Measurements from ENCODE around the gene GATC. TPM values are rescaled to one million over a fixed set of nuclear protein-coding genes. Genes with fewer than 3 reads are reported as not detected.

GATC gene
- total and polyA plus RNA-seq, 2 of the 4 experiments (the other 2 are of a cell fraction) = 8.7 to 16.5 TPM

DNA sequence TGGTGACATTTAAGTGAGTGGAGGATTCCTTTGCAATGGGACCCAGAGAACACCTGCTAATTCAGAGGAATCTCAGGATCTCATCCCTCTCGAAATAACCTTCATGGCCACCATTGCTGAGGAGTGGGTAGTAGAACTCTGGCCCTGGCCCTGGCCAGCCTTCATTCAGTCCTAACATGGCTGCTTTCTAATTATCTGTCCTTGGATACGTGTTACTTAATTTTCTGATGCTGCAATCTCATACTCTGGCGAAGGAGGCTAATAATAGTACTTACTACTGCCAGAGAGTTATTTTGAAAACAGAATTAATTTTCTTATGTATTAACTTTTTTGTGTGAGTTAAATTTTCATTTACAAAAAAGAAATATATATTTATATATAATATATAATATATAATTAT lies 20.4 kb upstream of the GATC start:
- no peak overlapping the region for H4K8ac ChIP-seq (ENCODE audit: low read depth in 2 of 2, low read length in 2 of 2)
- H3K36me3 ChIP-seq (ENCODE audit: control insufficient read depth, insufficient read depth, low read length) = no peaks in the 10 kb centered on the region
- BruUV-seq (replicated peaks) = no TSS peak
- in situ Hi-C loops (cut with MboI; ENCODE audit: low sequenced_read_pairs) (loop anchor here (25.0 kb wide), 1 partner anchor 88 kb away; the partner anchor contains the start of gene PLA2G1B), dilution Hi-C loops (cut with HindIII; ENCODE audit: low sequenced_read_pairs, unreplicated experiment) (no loop called here), intact Hi-C loops (cut with micrococcal nuclease) (no loop called here)
- H3K9me1 ChIP-seq (ENCODE audit: insufficient read depth, low read length) = no peaks in the 10 kb centered on the region
- no peak overlapping the region for H4K5ac ChIP-seq (ENCODE audit: low read depth, low read length)
- H2BK120ac ChIP-seq (ENCODE audit: low read depth, low read length) = no peak overlapping the region
- no peak overlapping the region for H2AK5ac ChIP-seq (ENCODE audit: low read depth, low read length)
- H2AK9ac ChIP-seq (replicated peaks; ENCODE audit: low read depth, low read length, poor library complexity) = no peak overlapping the region
- H3K56ac ChIP-seq (ENCODE audit: extremely low read depth, insufficient read depth, low read length) = no peak overlapping the region
- WGBS, 2 experiments (ENCODE audit: extremely low coverage in 2 of 2, insufficient read length in 1 of 2) = no CpG with 5 or more reads among the region's 3 CpGs
- H2BK20ac ChIP-seq (ENCODE audit: low read depth, low read length) = no peak overlapping the region
- H3K27me3 ChIP-seq (ENCODE audit: control insufficient read depth, insufficient read depth, low read length) = peaks cover 25% of the 10 kb centered on the region
- no peaks in the 10 kb centered on the region for H4K20me1 ChIP-seq (ENCODE audit: insufficient read depth, low read length)
- no peak overlapping the region for H2AFZ ChIP-seq (replicated peaks; ENCODE audit: low read length, poor library complexity)
- H3K79me1 ChIP-seq (ENCODE audit: low read depth in 1 of 2, low read length in 2 of 2) = no peaks in the 10 kb centered on the region
- ATAC-seq (ENCODE audit: low read depth) (no peak), DNase-seq (no peak)
- no peak overlapping the region for H3K4ac ChIP-seq (ENCODE audit: low read depth, low read length)
- CTCF ChIA-PET = no interaction called here
- H3K9ac ChIP-seq (ENCODE audit: low read depth, low read length) = no peak overlapping the region
- TF ChIP-seq FOS (IDR thresholded peaks at IDR 0.05; ENCODE audit: low read depth, low read length) (no peak), RCOR1 (IDR thresholded peaks at IDR 0.05; ENCODE audit: insufficient replicate concordance, low read length) (no peak), RFX5 (IDR thresholded peaks at IDR 0.05; ENCODE audit: low read depth, low read length) (no peak), MXI1 (IDR thresholded peaks at IDR 0.05; ENCODE audit: borderline replicate concordance, low read depth, low read length) (no peak), CEBPB (IDR thresholded peaks at IDR 0.05; ENCODE audit: low read depth, low read length) (no peak), NFE2L2 (IDR thresholded peaks at IDR 0.05; ENCODE audit: low read depth, low read length) (no peak), MAZ (IDR thresholded peaks at IDR 0.05; ENCODE audit: borderline replicate concordance, low read depth, low read length) (no peak), POLR2A (IDR thresholded peaks at IDR 0.05; ENCODE audit: low read depth, low read length) (no peak), CHD1 (IDR thresholded peaks at IDR 0.05; ENCODE audit: low read depth, low read length) (no peak), BHLHE40 (IDR thresholded peaks at IDR 0.05; ENCODE audit: low read depth, low read length) (no peak), RAD21 (IDR thresholded peaks at IDR 0.05; ENCODE audit: low read length) (no peak), SMC3 (IDR thresholded peaks at IDR 0.05; ENCODE audit: low read depth, low read length) (no peak), MAFK (IDR thresholded peaks at IDR 0.05; ENCODE audit: low read depth, low read length) (no peak)
- TF ChIP-seq, protein P1, sequence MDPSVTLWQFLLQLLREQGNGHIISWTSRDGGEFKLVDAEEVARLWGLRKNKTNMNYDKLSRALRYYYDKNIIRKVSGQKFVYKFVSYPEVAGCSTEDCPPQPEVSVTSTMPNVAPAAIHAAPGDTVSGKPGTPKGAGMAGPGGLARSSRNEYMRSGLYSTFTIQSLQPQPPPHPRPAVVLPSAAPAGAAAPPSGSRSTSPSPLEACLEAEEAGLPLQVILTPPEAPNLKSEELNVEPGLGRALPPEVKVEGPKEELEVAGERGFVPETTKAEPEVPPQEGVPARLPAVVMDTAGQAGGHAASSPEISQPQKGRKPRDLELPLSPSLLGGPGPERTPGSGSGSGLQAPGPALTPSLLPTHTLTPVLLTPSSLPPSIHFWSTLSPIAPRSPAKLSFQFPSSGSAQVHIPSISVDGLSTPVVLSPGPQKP (IDR thresholded peaks at IDR 0.05; ENCODE audit: borderline replicate concordance, low read depth, low read length) = no peak
- TF ChIP-seq, protein P2, sequence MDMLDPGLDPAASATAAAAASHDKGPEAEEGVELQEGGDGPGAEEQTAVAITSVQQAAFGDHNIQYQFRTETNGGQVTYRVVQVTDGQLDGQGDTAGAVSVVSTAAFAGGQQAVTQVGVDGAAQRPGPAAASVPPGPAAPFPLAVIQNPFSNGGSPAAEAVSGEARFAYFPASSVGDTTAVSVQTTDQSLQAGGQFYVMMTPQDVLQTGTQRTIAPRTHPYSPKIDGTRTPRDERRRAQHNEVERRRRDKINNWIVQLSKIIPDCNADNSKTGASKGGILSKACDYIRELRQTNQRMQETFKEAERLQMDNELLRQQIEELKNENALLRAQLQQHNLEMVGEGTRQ (IDR thresholded peaks at IDR 0.05; ENCODE audit: low read depth, low read length) = no peak
- TF ChIP-seq, protein P3, sequence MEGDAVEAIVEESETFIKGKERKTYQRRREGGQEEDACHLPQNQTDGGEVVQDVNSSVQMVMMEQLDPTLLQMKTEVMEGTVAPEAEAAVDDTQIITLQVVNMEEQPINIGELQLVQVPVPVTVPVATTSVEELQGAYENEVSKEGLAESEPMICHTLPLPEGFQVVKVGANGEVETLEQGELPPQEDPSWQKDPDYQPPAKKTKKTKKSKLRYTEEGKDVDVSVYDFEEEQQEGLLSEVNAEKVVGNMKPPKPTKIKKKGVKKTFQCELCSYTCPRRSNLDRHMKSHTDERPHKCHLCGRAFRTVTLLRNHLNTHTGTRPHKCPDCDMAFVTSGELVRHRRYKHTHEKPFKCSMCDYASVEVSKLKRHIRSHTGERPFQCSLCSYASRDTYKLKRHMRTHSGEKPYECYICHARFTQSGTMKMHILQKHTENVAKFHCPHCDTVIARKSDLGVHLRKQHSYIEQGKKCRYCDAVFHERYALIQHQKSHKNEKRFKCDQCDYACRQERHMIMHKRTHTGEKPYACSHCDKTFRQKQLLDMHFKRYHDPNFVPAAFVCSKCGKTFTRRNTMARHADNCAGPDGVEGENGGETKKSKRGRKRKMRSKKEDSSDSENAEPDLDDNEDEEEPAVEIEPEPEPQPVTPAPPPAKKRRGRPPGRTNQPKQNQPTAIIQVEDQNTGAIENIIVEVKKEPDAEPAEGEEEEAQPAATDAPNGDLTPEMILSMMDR (conservative IDR thresholded peaks at IDR 0.05; ENCODE audit: low read depth, low read length) = no peak
- H2BK5ac ChIP-seq (ENCODE audit: low read depth, low read length, poor library complexity, severe bottlenecking) = no peak overlapping the region
- no peaks in the 10 kb centered on the region for H3K4me1 ChIP-seq (ENCODE audit: control insufficient read depth, insufficient read depth, low read length)
- H3K4me2 ChIP-seq (ENCODE audit: low read depth, low read length) = no peak overlapping the region
- H3K4me3 ChIP-seq (ENCODE audit: insufficient read depth, low read depth, low read length) = no peak overlapping the region
- POLR2A ChIA-PET (ENCODE audit: unreplicated experiment) = no interaction called here
- H3K18ac ChIP-seq (ENCODE audit: low read depth, low read length) = no peak overlapping the region
- H2BK15ac ChIP-seq (ENCODE audit: low read depth, low read length) = no peak overlapping the region
- H4K91ac ChIP-seq (ENCODE audit: insufficient read depth, low read depth, low read length) = no peak overlapping the region
- H3K27ac ChIP-seq (ENCODE audit: insufficient read depth, low read length) = no peak overlapping the region
- no peak overlapping the region for H3K23ac ChIP-seq (ENCODE audit: low read depth, low read length)
- H3K14ac ChIP-seq (replicated peaks; ENCODE audit: low read depth, low read length) = no peak overlapping the region
- H3K9me3 ChIP-seq (ENCODE audit: control insufficient read depth, insufficient read depth, low read length) = no peaks in the 10 kb centered on the region
